T1000 (cell line): ENCODE measurements around the gene LSM4.
"Not testable (repeated sequence)": the region's sequence is repeated elsewhere in the genome, so short reads cannot be mapped to it uniquely, and the experiment has no call there.

ENCODE experiments used
- DNase-seq: peaks from one replicate; lab custom pipeline; 2025; ENCODE audit warnings: mixed read lengths; lab: John Stamatoyannopoulos, UW

The LSM4 gene

GRCh38 chr19:18340990-18341868 lies 18.4 kb upstream of the LSM4 start:
- DNase-seq: peak; percentile 10

GRCh38 chr19:18340190-18340989 lies 17.5 kb upstream of the LSM4 start, which contains the start of gene PGPEP1:
Gene PGPEP1 (plus strand): TSS chr19:18340598. CDS start chr19:18340682, 84 bp downstream.
- peak; percentile 14 for DNase-seq

- DNase-seq: no peak
These were observed 16.8 kb upstream of the LSM4 start for GRCh38 chr19:18339723-18340122.

GRCh38 chr19:18338541-18338940 lies 15.7 kb upstream of the LSM4 start:
- no peak for DNase-seq

- no peak for DNase-seq
These were observed 13.2 kb upstream of the LSM4 start for GRCh38 chr19:18336121-18336520.

- DNase-seq: no peak
These were observed 10.8 kb upstream of the LSM4 start for GRCh38 chr19:18333680-18334079.

GRCh38 chr19:18332917-18333530 lies 10.1 kb upstream of the LSM4 start:
- no peak for DNase-seq

- DNase-seq: no peak
These were observed 8.0 kb upstream of the LSM4 start for GRCh38 chr19:18330868-18331267.

GRCh38 chr19:18329035-18329376 lies 6.1 kb upstream of the LSM4 start:
- no peak for DNase-seq

GRCh38 chr19:18328340-18329034 lies 5.6 kb upstream of the LSM4 start:
- peak; percentile 86 for DNase-seq

- DNase-seq: no peak
These were observed 3.9 kb upstream of the LSM4 start for GRCh38 chr19:18326772-18327171.

- DNase-seq: not testable (repeated sequence)
These were observed 1.5 kb upstream of the LSM4 start for GRCh38 chr19:18324373-18324731.

GRCh38 chr19:18322318-18322758 lies 538 bp downstream of the LSM4 start:
- DNase-seq: no peak

GRCh38 chr19:18321734-18322102 lies 1.2 kb downstream of the LSM4 start:
- no peak for DNase-seq

GRCh38 chr19:18320865-18321733 lies 1.8 kb downstream of the LSM4 start:
- no peak for DNase-seq

- DNase-seq: no peak
These were observed 3.2 kb downstream of the LSM4 start for GRCh38 chr19:18319591-18320135.

- no peak for DNase-seq
These were observed 4.7 kb downstream of the LSM4 start for GRCh38 chr19:18317961-18318800.

GRCh38 chr19:18313398-18313797 lies 9.5 kb downstream of the LSM4 start:
- DNase-seq: no peak

GRCh38 chr19:18312092-18312534 lies 10.8 kb downstream of the LSM4 start:
- no peak for DNase-seq
